GM12892 (cell line): Measurements from ENCODE around the gene ING4. TPM values are rescaled to one million over a fixed set of nuclear protein-coding genes. Genes with fewer than 3 reads are reported as not detected.
A peak's percentile ranks its signal among the peaks of the same experiment; 100 is the strongest.
"Not testable (repeated sequence)": the region's sequence is repeated elsewhere in the genome, so short reads cannot be mapped to it uniquely, and the experiment has no call there.

Experiments
- DNase-seq: peaks from one replicate; pipeline ENCODE4 v3.0.0; 2011; ENCODE audit not compliant: insufficient read length
- FAIRE-seq: peaks from 2 replicates; lab custom pipeline; 2011; peaks lifted over from hg19 to GRCh38; lab: Jason Lieb, UNC
- POLR2A ChIP-seq: IDR thresholded peaks from 2 replicates; pipeline ENCODE4 v1.6.1; 2011; ENCODE audit warnings: low read depth, low read length, control low read depth
- POLR2AphosphoS5 ChIP-seq: IDR thresholded peaks from 2 replicates; pipeline ENCODE4 v1.6.1; 2011; ENCODE audit warnings: low read depth, low read length, control low read depth
- TAF1 ChIP-seq: IDR thresholded peaks from 2 replicates; pipeline ENCODE4 v1.6.1; 2011; ENCODE audit warnings: low read depth, mild to moderate bottlenecking, control low read depth, low read length, borderline replicate concordance
- polyA plus RNA-seq: library from polyadenylated mRNA; unstranded; fragments of >200 nt; gene quantifications from one replicate; pipeline ENCODE4 v1.2.1, GENCODE V29; 2012; ENCODE audit warnings: missing spikeins, inconsistent platforms; ENCODE audit not compliant: missing spikeins

Gene ING4
- polyA plus RNA-seq = 36.2 TPM

DNA sequence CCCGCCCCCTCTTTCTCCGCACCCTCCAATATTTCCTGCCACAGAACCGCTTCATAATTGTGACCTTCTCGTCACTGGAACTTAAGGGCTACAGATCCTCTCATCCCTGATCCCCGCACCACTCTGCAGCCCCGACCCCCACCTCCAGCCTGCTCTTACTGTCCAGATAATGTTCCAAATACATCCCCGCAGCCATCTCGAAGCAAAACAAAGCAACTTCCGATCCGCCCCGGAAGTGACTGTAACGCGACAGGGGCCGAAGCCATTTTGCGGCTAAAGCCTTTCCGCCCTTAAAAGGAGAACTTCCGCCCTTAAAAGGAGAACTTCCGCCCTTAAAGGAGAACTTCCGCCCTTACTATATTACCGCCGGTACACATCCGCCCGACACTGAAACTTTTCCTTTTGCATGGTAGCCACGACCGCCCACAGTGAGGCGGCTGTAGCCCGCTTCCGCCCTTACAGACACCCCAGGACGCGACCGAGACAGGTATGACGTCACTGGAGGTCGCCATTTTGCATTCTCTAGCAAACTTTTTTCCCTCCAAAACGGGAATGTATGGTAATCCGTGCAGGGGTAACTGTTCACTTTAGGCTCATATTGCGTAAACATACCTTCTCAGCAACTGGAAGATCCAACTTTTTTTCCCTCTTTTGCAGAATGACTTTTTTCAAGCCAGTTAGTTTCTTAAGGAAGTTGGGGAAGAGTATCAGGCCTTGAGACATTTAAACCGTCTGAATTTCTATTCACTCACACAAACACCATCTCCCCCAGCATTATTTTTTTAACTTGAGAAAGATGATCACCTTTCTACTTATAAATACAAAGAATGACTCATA, at the start of gene ING4:
TSS of gene ING4 (minus strand) at position 214 of the 837 bp plus-strand sequence. CDS start at position 196, 18 bp downstream.
- TF ChIP-seq TAF1 (0 out of 2 replicates have a peak, but pooled peaks have one; percentile 23), POLR2AphosphoS5 (no peak), POLR2A (peak; percentile 24; the same call in 1 of the 2 replicates)
- peak; percentile 99 for FAIRE-seq

DNA sequence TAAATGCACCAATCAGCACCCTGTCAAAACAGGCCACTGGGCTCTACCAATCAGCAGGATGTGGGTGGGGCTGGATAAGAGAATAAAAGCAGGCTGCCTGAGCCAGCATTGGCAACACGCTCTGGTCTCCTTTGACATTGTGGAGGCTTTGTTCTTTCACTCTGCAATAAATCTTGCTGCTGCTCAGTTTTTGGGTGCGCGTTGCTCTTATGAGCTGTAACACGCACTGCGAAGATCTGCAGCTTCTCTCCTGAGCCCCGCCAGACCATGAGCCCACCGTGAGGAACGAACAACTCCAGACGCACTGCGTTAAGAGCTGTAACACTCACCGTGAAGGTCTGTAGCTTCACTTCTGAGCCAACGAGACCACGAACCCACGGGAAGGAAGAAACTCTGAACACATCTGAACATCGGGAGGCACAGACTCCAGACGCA, 46.1 kb upstream of the ING4 start:
- DNase-seq (no peak), FAIRE-seq (no peak)
- TF ChIP-seq POLR2AphosphoS5 = no peak
- TF ChIP-seq TAF1 = no peak
- no peak for TF ChIP-seq POLR2A

More for the DNA sequence above, at the start of gene ING4:
- peak; percentile 94 for DNase-seq

DNA sequence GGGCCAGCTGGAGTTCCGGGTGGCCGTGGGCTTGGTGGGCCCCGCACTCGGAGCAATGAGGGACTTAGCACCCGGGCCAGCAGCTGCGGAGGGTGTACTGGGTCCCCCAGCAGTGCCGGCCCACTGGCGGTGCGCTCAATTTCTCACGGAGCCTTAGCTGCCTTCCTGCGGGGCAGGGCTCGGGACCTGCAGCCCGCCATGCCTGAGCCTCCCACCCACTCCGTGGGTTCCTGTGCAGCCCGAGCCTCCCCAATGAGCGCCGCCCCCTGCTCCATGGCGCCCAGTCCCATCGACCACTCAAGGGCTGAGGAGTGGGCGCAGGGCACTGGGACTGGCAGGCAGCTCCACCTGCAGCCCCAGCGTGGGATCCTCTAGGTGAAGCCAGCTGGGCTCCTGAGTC, 45.4 kb upstream of the ING4 start:
- DNase-seq, FAIRE-seq: not testable (repeated sequence)

DNA sequence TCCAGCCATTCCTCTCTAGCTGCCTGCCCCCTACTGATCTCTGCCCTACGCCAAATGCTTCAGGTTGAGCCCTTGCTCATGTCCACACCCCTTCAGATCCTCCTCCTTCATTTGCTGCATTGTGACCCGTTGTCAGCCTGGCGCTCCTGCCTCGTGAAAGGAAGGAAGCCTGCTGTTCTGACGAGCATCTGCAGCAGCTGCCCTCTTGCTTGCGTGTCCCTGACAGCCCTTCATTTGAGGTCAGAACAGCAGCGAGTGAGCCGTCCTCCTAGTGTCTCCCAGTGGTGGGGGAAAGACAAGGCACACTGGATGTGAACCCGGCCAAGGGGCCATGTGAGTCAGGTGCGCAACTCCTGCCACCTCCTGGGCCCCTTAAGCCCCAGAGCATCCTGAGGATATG, 40.7 kb upstream of the ING4 start:
- DNase-seq (no peak), FAIRE-seq (no peak)
- no peak for TF ChIP-seq POLR2A
- no peak for TF ChIP-seq TAF1
- TF ChIP-seq POLR2AphosphoS5 = no peak

DNA sequence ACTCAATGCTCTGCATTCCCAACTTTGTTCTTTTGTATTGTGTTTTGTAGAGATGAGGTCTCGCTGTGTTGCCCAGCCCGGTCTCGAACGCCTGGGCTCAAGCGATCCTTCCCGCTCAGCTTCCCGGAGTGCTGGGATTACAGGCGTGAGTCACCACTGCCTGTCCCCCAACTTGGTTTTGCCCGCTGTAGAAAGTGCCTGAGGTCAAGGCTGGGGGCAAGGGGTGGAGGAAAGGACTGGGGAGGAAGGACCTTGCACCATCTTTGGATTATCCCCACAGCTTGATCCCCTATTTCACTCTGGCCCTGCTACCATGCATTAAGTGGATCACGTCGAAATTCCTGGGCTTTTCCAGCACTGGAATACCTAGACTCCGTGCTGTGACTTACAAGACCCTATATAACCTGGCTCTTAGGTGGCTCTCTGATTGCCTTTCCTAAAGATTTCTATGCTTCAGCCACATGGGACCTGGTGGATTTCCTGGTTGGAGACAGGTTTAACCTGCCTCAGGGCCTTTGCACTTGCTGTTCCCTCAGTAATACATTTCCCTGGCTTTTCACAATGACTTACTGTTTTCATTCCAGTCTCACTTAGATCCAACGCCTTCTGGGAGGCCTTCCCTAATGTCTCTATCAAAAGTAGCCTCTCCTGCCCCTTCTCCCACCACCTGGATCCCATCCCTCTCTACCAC, 38.3 kb upstream of the ING4 start:
- no peak for DNase-seq
- no peak for FAIRE-seq
- TF ChIP-seq TAF1 (no peak), POLR2A (no peak), POLR2AphosphoS5 (no peak)

DNA sequence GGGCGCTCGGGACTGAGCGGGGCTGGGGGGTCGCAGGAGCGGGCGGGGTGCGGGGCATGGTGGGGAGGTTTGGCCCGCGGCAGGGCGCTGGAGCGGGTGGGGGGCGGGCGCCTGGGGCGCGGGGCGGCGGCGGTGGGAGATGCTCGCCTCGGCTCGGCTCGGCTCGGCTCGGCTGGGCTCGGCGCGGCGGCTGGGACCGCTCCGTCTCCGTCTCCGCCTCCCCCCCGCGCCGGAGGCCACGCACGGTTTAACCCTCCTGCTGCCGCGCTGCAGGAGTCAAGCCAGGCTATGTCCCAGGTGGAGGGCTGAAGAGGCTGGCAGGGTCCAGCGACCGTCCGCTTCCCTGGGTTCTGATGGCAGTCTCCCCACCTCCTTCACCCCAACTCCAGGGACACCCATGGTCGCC, 37.7 kb upstream of the ING4 start, which contains the start of gene PIANP:
TSS of gene PIANP (minus strand) at position 170 of the 406 bp plus-strand sequence. CDS start 2,754 bp downstream, outside the sequence.
- no peak for DNase-seq
- TF ChIP-seq POLR2A (no peak), TAF1 (no peak), POLR2AphosphoS5 (no peak)
- FAIRE-seq = no peak

DNA sequence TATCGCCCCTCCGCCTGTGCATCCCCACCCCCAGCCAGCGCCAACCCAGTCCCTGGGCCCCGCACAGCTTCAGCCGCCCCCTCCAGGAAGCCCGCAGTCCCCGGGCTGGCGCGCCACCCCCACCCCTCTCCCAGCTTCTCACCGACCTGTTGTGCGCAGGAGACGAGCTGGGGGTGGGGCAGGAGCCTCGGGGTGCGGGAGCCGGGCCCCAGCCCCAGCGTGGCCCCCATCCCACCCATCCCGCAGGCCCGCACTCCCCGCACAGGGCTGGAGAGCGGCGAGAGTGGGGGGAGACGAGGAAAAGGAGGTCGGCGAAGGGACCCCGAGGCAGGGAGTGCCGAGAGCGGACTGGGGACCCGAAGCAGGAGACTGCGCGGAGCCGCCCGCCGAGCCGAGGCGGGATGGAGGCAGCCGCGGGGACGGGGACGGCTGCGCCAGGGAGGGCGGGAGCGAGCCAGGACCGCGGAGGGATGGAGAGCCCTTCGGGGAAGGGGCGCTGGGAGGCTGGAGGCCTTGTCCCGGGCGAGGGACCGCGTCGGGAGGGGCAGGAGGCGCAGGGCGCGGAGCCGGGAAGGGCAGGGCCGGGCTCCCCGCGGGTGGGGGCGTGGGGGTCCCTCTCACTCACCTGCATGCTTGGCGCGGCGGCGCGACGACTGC, 37.2 kb upstream of the ING4 start:
- FAIRE-seq (no peak), DNase-seq (no peak)
- TF ChIP-seq POLR2A (no peak), POLR2AphosphoS5 (no peak), TAF1 (no peak)

DNA sequence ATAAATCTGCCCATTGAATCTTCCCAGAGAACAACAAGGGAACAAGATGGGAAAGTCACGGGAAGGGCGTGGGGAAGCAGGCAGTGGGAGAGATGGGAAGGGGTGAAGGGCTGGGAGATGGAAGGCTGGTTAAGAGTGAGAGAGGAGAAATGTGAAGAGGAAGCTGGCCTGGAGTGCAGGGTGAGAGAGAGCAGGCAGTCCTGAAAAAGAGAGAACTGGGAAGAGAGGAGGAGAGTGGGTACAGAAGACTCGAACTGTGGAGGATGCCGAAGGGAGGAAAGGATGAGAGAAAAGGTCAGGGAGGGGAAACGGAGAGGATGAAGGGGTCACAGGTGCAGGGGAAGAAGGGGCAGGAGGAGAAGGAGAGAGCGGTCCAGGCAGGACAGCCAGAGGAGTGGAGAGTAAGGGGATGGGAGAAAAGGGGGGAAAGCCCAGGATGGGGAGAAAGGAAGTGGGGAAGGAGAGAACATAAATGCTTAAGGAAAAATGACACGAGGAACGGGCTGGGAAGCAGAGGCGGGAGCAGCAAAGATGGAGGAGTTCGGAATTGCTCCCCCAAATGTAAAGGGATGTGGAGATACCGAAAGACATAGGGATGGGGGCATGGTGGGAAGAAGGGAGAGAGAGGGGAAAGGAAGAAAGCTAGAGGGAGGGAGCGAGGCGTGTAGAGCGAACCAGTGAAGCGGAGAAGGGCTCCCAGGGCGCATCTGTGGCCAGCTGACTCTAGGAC, 36.5 kb upstream of the ING4 start:
- FAIRE-seq (no peak), DNase-seq (no peak)
- no peak for TF ChIP-seq TAF1
- no peak for TF ChIP-seq POLR2AphosphoS5

DNA sequence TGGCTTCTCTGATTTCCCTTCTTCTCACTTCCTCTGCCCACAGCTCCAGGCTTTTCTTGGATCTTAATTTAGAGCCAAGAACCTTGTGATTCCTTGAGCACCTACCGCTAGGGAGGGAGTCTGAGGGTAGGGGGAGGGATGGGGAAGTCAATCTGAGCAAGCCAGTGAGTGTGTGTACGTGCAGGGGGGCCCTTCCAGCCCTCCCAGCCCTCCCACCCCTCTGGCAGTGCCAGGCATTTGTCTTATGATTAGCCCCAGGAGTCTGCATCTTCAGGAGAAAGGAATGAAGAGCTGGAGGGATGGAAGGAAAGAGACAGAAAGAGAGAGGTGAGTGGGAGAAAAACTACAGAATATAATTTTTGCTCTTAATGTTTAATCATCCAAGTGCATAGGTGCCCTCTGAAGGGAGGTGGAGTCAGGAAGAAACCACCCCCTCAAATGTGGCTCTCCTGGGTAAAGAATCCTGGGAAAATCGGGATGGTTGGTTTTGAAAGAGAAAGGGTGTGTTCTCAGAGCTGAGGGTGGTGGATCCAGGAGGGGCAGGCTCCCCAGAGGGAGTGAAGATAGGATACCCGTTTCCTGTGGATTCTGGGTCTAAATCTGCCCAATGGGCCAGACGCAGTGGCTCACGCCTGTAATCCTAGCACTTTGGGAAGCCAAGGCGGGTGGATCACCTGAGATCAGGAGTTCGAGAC, 35.6 kb upstream of the ING4 start:
- TF ChIP-seq POLR2AphosphoS5 (no peak), TAF1 (no peak), POLR2A (no peak)
- FAIRE-seq (no peak), DNase-seq (no peak)

DNA sequence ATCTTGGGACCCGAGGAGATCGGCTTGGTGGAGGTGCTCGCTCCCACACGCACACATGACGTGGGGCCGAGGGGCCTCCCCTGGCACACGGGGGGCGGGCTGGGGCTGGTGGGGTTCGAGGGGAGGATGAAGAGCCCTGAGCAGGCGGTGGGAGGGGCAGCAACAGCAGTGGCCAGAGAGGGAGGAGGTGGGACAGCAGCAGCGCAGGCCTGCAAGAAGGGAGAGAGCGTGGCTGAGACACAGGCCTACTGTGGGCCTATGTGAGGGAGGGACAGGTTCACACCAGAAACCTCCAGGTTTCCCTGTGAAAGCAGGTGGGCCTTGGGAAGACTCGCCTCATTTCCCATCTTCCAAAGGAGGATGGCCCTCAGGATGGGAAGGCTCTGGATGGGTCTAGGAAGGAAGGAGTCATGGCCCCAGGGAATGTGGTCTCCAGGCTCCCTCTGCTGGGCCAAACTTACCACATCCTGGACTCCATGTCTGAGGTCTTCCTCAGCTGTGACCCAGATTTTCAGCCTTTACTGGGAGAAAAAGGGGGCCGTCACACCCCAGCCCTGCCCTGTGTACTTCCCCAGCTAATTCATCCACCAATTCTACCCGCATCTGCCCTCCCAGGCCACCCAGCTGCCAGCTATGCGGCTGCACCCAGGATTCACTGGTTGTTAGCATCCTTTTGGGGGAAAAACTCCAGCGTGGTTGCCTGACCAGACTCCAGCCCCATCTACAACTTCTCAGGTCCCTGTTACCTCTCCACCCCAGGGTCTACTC, 34.8 kb upstream of the ING4 start:
- TF ChIP-seq POLR2AphosphoS5 (no peak), TAF1 (no peak), POLR2A (no peak)
- peak; percentile 9 for FAIRE-seq
- DNase-seq = no peak
